GM23338 (cell line): ENCODE measurements around the gene SZRD1. TPM values are rescaled to one million over a fixed set of nuclear protein-coding genes. Genes with fewer than 3 reads are reported as not detected.

ENCODE experiments used
- ATAC-seq: fragments of 200-7000 bp; cut with Tn5 transposase; 3 replicates; pipeline ENCODE4 v1.9.1; 2020
- DNase-seq: peaks from one replicate; pipeline ENCODE4 v3.0.0-alpha.2; 2015; ENCODE audit warnings: low spot score
- H2AFZ ChIP-seq: fragments of 200-600 bp; sonication (generic); 2 replicates; pipeline ENCODE4 v1.8.0; 2016; ENCODE audit warnings: antibody characterized with exemption, mild to moderate bottlenecking, moderate library complexity
- H3F3A ChIP-seq: fragments of 200-600 bp; sonication (generic); replicated peaks from 2 replicates; pipeline ENCODE4 v1.8.0; 2017; ENCODE audit warnings: antibody characterized with exemption, mixed run types, low read depth
- H3K27ac ChIP-seq: fragments of 200-600 bp; sonication (generic); 2 replicates; pipeline ENCODE4 v1.6.1; 2016; ENCODE audit warnings: low read depth
- H3K27me3 ChIP-seq: fragments of 200-600 bp; sonication (generic); 2 replicates; pipeline ENCODE4 v1.8.0; 2016; ENCODE audit warnings: mild to moderate bottlenecking, mixed run types, moderate library complexity; ENCODE audit not compliant: insufficient read depth
- H3K36me3 ChIP-seq: fragments of 200-600 bp; sonication (generic); 2 replicates; pipeline ENCODE4 v1.8.0; 2016; ENCODE audit warnings: mild to moderate bottlenecking; ENCODE audit not compliant: insufficient read depth
- H3K4me1 ChIP-seq: fragments of 200-600 bp; sonication (generic); 2 replicates; pipeline ENCODE4 v1.8.0; 2016; ENCODE audit warnings: mild to moderate bottlenecking, moderate library complexity; ENCODE audit not compliant: insufficient read depth
- H3K4me2 ChIP-seq: fragments of 200-600 bp; sonication (generic); 2 replicates; pipeline ENCODE4 v1.7.1; 2017; ENCODE audit warnings: mixed run types
- H3K4me3 ChIP-seq: fragments of 200-600 bp; sonication (generic); 2 replicates; pipeline ENCODE4 v1.6.1; 2016; ENCODE audit warnings: mixed run types
- H3K79me2 ChIP-seq: fragments of 200-600 bp; sonication (generic); replicated peaks from 2 replicates; pipeline ENCODE4 v1.8.0; 2017; ENCODE audit warnings: mild to moderate bottlenecking; ENCODE audit not compliant: insufficient read depth
- H3K9me2 ChIP-seq: fragments of 200-600 bp; sonication (generic); 2 replicates; pipeline ENCODE4 v1.8.0; 2017; ENCODE audit not compliant: insufficient read depth
- H4K20me1 ChIP-seq: fragments of 200-600 bp; sonication (generic); replicated peaks from 2 replicates; pipeline ENCODE4 v1.8.0; 2017; ENCODE audit warnings: mild to moderate bottlenecking; ENCODE audit not compliant: insufficient read depth
- H3K27ac Mint-ChIP-seq: 2 replicates; pipeline ENCODE4 v1.8.0; 2020; ENCODE audit warnings: inconsistent platforms, mild to moderate bottlenecking, moderate library complexity, mixed read lengths
- H3K27me3 Mint-ChIP-seq: 3 replicates; pipeline ENCODE4 v1.8.0; 2022; ENCODE audit warnings: low read depth, mild to moderate bottlenecking, moderate library complexity, mixed read lengths, inconsistent platforms; ENCODE audit not compliant: insufficient read depth, poor library complexity
- H3K36me3 Mint-ChIP-seq: 3 replicates; pipeline ENCODE4 v1.8.0; 2021; ENCODE audit warnings: low read depth, mild to moderate bottlenecking, inconsistent platforms, moderate library complexity, mixed read lengths
- H3K4me1 Mint-ChIP-seq: 3 replicates; pipeline ENCODE4 v1.8.0; 2020; ENCODE audit warnings: mild to moderate bottlenecking, inconsistent platforms, mixed read lengths
- H3K4me3 Mint-ChIP-seq: 3 replicates; pipeline ENCODE4 v1.8.0; 2021; ENCODE audit warnings: moderate library complexity, mild to moderate bottlenecking, inconsistent platforms, mixed read lengths
- H3K9me3 Mint-ChIP-seq: 3 replicates; pipeline ENCODE4 v1.8.0; 2020; ENCODE audit warnings: moderate library complexity, mild to moderate bottlenecking, inconsistent platforms, mixed read lengths
- CREB1 ChIP-seq: fragments of 250-450 bp; sonication (Bioruptor Pico); IDR thresholded peaks from 2 replicates; pipeline ENCODE4 v1.5.0; 2020; ENCODE audit warnings: low read depth, mild to moderate bottlenecking, moderate library complexity
- ETS1 ChIP-seq: IDR thresholded peaks from 2 replicates; pipeline ENCODE4 v1.6.1; 2016; ENCODE audit warnings: antibody characterized with exemption
- EZH2 ChIP-seq: fragments of 200-600 bp; sonication (generic); IDR thresholded peaks from one replicate; pipeline ENCODE4 v1.8.0; 2017; ENCODE audit warnings: antibody characterized with exemption, mild to moderate bottlenecking, low read depth; ENCODE audit not compliant: unreplicated experiment
- JUNB ChIP-seq: IDR thresholded peaks from one replicate; pipeline ENCODE4 v1.6.1; 2016; ENCODE audit warnings: antibody characterized with exemption; ENCODE audit not compliant: unreplicated experiment
- NANOG ChIP-seq: IDR thresholded peaks from 2 replicates; pipeline ENCODE4 v1.6.1; 2016; ENCODE audit warnings: antibody characterized with exemption, borderline replicate concordance
- POLR2AphosphoS5 ChIP-seq: IDR thresholded peaks from 2 replicates; pipeline ENCODE4 v1.6.1; 2016; ENCODE audit warnings: antibody characterized with exemption, low read depth
- REST ChIP-seq: IDR thresholded peaks from one replicate; pipeline ENCODE4 v1.6.1; 2018; ENCODE audit warnings: antibody characterized with exemption; ENCODE audit not compliant: unreplicated experiment
- STAT1 ChIP-seq: IDR thresholded peaks from one replicate; pipeline ENCODE4 v1.6.1; 2016; ENCODE audit warnings: antibody characterized with exemption; ENCODE audit not compliant: unreplicated experiment
- polyA plus RNA-seq: library from polyadenylated mRNA; unstranded; fragments of >200 nt; fragmentation: Nextera tagmentation; extraction: Ambion mirVana; gene quantifications from 2 replicates; pipeline ENCODE4 v1.2.1, GENCODE V29; 2016
- total RNA-seq: library from RNA; depleted of rRNA; stranded (reverse); fragments of >200 nt; shearing (Covaris generic); gene quantifications from 2 replicates; pipeline ENCODE4 v1.2.3, GENCODE V29; 2014
- TF ChIP-seq, protein P1 (sequence below): fragments of 250-450 bp; sonication (Bioruptor Pico); IDR thresholded peaks from 2 replicates; pipeline ENCODE4 v1.5.0; 2020; ENCODE audit warnings: mild to moderate bottlenecking, moderate library complexity

The SZRD1 gene
- total and polyA plus RNA-seq, 2 experiments from 2014 or later = 32.5 to 70.9 TPM

- Histone ChIP-seq H3K4me3 (no peak overlapping the region), H2AFZ (no peak overlapping the region), H3K4me1 (no peaks in the 10 kb centered on the region; the same call in 1 of the 2 replicates), H3K36me3 (0 out of 2 replicates have a peak, but pooled peaks cover 3% of the 10 kb centered on the region), H3K27me3 (peaks cover 10% of the 10 kb centered on the region; the same call in 1 of the 2 replicates), H3K4me2 (no peak overlapping the region), H3F3A (peaks cover 4% of the 10 kb centered on the region), H3K9me2 (no peaks in the 10 kb centered on the region), H3K27ac (no peak overlapping the region), H4K20me1 (peaks cover 39% of the 10 kb centered on the region; the same call in 1 of the 2 replicates), H3K79me2 (peaks cover 16% of the 10 kb centered on the region)
- DNase-seq = no peak
- H3K27me3 Mint-ChIP-seq = peaks cover 7% of the 10 kb centered on the region
- TF ChIP-seq, protein P1, sequence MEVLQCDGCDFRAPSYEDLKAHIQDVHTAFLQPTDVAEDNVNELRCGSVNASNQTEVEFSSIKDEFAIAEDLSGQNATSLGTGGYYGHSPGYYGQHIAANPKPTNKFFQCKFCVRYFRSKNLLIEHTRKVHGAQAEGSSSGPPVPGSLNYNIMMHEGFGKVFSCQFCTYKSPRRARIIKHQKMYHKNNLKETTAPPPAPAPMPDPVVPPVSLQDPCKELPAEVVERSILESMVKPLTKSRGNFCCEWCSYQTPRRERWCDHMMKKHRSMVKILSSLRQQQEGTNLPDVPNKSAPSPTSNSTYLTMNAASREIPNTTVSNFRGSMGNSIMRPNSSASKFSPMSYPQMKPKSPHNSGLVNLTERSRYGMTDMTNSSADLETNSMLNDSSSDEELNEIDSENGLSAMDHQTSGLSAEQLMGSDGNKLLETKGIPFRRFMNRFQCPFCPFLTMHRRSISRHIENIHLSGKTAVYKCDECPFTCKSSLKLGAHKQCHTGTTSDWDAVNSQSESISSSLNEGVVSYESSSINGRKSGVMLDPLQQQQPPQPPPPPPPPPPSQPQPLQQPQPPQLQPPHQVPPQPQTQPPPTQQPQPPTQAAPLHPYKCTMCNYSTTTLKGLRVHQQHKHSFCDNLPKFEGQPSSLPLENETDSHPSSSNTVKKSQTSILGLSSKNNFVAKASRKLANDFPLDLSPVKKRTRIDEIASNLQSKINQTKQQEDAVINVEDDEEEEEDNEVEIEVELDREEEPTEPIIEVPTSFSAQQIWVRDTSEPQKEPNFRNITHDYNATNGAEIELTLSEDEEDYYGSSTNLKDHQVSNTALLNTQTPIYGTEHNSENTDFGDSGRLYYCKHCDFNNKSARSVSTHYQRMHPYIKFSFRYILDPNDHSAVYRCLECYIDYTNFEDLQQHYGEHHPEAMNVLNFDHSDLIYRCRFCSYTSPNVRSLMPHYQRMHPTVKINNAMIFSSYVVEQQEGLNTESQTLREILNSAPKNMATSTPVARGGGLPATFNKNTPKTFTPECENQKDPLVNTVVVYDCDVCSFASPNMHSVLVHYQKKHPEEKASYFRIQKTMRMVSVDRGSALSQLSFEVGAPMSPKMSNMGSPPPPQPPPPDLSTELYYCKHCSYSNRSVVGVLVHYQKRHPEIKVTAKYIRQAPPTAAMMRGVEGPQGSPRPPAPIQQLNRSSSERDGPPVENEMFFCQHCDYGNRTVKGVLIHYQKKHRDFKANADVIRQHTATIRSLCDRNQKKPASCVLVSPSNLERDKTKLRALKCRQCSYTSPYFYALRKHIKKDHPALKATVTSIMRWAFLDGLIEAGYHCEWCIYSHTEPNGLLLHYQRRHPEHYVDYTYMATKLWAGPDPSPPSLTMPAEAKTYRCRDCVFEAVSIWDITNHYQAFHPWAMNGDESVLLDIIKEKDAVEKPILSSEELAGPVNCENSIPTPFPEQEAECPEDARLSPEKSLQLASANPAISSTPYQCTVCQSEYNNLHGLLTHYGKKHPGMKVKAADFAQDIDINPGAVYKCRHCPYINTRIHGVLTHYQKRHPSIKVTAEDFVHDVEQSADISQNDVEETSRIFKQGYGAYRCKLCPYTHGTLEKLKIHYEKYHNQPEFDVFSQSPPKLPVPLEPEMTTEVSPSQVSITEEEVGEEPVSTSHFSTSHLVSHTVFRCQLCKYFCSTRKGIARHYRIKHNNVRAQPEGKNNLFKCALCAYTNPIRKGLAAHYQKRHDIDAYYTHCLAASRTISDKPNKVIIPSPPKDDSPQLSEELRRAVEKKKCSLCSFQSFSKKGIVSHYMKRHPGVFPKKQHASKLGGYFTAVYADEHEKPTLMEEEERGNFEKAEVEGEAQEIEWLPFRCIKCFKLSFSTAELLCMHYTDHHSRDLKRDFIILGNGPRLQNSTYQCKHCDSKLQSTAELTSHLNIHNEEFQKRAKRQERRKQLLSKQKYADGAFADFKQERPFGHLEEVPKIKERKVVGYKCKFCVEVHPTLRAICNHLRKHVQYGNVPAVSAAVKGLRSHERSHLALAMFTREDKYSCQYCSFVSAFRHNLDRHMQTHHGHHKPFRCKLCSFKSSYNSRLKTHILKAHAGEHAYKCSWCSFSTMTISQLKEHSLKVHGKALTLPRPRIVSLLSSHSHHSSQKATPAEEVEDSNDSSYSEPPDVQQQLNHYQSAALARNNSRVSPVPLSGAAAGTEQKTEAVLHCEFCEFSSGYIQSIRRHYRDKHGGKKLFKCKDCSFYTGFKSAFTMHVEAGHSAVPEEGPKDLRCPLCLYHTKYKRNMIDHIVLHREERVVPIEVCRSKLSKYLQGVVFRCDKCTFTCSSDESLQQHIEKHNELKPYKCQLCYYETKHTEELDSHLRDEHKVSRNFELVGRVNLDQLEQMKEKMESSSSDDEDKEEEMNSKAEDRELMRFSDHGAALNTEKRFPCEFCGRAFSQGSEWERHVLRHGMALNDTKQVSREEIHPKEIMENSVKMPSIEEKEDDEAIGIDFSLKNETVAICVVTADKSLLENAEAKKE = no peak
- no peak for ATAC-seq
- H3K9me3 Mint-ChIP-seq = no peaks in the 10 kb centered on the region
- H3K4me3 Mint-ChIP-seq = no peak overlapping the region
- H3K4me1 Mint-ChIP-seq = 0 out of 3 replicates have a peak, but pooled peaks cover 6% of the 10 kb centered on the region
- H3K36me3 Mint-ChIP-seq = peaks cover 41% of the 10 kb centered on the region
- H3K27ac Mint-ChIP-seq = no peak overlapping the region
Observed at GRCh38 chr1:16446116-16446515, 79.1 kb downstream of the SZRD1 start.

DNA sequence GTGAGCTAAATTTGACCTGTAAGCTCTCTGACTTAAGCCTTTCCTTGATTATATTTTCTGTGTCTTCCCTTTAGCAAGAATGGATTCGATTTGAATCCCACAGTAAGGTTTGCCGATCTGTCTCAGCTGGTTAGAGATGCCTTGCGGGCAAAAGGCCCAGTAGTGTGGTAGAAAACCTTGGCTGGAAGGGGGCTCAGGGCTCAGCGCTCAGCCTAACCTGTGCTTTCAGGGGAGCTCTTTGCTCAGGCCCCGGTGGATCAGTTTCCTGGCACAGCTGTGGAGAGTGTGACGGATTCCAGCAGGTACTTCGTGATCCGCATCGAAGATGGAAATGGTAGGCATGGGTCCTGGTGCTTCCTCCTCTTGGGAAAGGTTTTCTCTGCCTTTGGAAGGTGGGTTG lies 80.6 kb downstream of the SZRD1 start:
- Histone ChIP-seq H3K4me2 (no peak overlapping the region), H3F3A (no peaks in the 10 kb centered on the region), H4K20me1 (peaks cover 28% of the 10 kb centered on the region; the same call in 1 of the 2 replicates), H3K27ac (no peak overlapping the region), H3K27me3 (no peaks in the 10 kb centered on the region), H3K36me3 (0 out of 2 replicates have a peak, but pooled peaks cover 8% of the 10 kb centered on the region), H3K79me2 (peaks cover 5% of the 10 kb centered on the region; the same call in 1 of the 2 replicates), H2AFZ (no peak overlapping the region), H3K9me2 (no peaks in the 10 kb centered on the region), H3K4me1 (no peaks in the 10 kb centered on the region), H3K4me3 (no peak overlapping the region)
- Mint-ChIP-seq H3K4me1 (no peaks in the 10 kb centered on the region), H3K9me3 (no peaks in the 10 kb centered on the region), H3K4me3 (no peak overlapping the region), H3K27me3 (no peaks in the 10 kb centered on the region), H3K36me3 (peaks cover 52% of the 10 kb centered on the region), H3K27ac (no peak overlapping the region)
- ATAC-seq (no peak), DNase-seq (no peak)
- no peak for TF ChIP-seq CREB1 (CRISPR knock-in tag)
- TF ChIP-seq REST = no peak
- TF ChIP-seq EZH2 = no peak
- no peak for TF ChIP-seq ETS1
- TF ChIP-seq NANOG = no peak
- no peak for TF ChIP-seq JUNB
- no peak for TF ChIP-seq POLR2AphosphoS5
- TF ChIP-seq STAT1 = no peak
